SK-N-SH (cell line): ENCODE measurements around the gene HSD3B7. TPM values are rescaled to one million over a fixed set of nuclear protein-coding genes. Genes with fewer than 3 reads are reported as not detected.

Source experiments
- CTCF ChIA-PET: fragments of 300-600, 350-600 bp; formaldehyde crosslinking; extraction: SDS; loops from one replicate; lab custom pipeline; 2021; lab: Yijun Ruan, JAX
- POLR2A ChIA-PET: fragments of 350-600 bp; sonication (Branson Sonifier 250); formaldehyde crosslinking; extraction: SDS; loops from one replicate; lab custom pipeline; 2020; ENCODE audit warnings: antibody characterized with exemption, inconsistent platforms; lab: Yijun Ruan, JAX
- DNase-seq: peaks from one replicate; pipeline ENCODE4 v3.0.0; 2012
- H2AFZ ChIP-seq: fragments of 200-600 bp; sonication (generic); 2 replicates; pipeline ENCODE4 v1.8.1; 2016; ENCODE audit warnings: antibody characterized with exemption, mild to moderate bottlenecking, low read depth
- H3F3A ChIP-seq: fragments of 200-600 bp; sonication (generic); replicated peaks from 2 replicates; pipeline ENCODE3; 2016; ENCODE audit warnings: antibody characterized with exemption, mild to moderate bottlenecking; ENCODE audit not compliant: insufficient read depth
- H3K27ac ChIP-seq, 2 experiments: fragments of 200-500 bp in 1 of 2; fragments of 200-600 bp in 1 of 2; sonication (Bioruptor generic) in 1 of 2; sonication (generic), shearing (Covaris generic) in 1 of 2; 2 replicates each; pipeline versions ENCODE4 v1.5.1 to v1.6.1; 2014 to 2016; ENCODE audit warnings: low read depth in 2 of 2, inconsistent platforms in 1 of 2, low read length in 1 of 2, mild to moderate bottlenecking in 1 of 2, mixed read lengths in 1 of 2
- H3K27me3 ChIP-seq: fragments of 200-600 bp; sonication (generic), shearing (Covaris generic); 2 replicates; pipeline ENCODE4 v1.6.1; 2016; ENCODE audit warnings: mixed run types; ENCODE audit not compliant: insufficient read depth
- H3K36me3 ChIP-seq, 2 experiments: fragments of 200-500 bp in 1 of 2; fragments of 200-600 bp in 1 of 2; sonication (Bioruptor generic) in 1 of 2; sonication (generic) in 1 of 2; replicated peaks in 1 of 2; 2 replicates each; pipeline versions ENCODE3 to v1.5.1; 2014 to 2016; ENCODE audit warnings: low read length in 1 of 2, mild to moderate bottlenecking in 1 of 2; ENCODE audit not compliant: insufficient read depth in 2 of 2, control insufficient read depth in 1 of 2
- H3K4me1 ChIP-seq, 2 experiments: fragments of 200-500 bp in 1 of 2; fragments of 200-600 bp in 1 of 2; sonication (Bioruptor generic) in 1 of 2; sonication (generic), shearing (Covaris generic) in 1 of 2; 2 replicates each; pipeline versions ENCODE4 v1.5.1 to v1.6.1; 2014 to 2016; ENCODE audit warnings: low read depth in 1 of 2, low read length in 1 of 2, mixed run types in 1 of 2; ENCODE audit not compliant: insufficient read depth in 2 of 2, control insufficient read depth in 1 of 2
- H3K4me2 ChIP-seq: fragments of 200-600 bp; sonication (generic), shearing (Covaris generic); 2 replicates; pipeline ENCODE4 v1.6.1; 2017; ENCODE audit warnings: mixed run types
- H3K4me3 ChIP-seq, 2 experiments: fragments of 200-500 bp in 1 of 2; fragments of 200-600 bp in 1 of 2; sonication (Bioruptor generic) in 1 of 2; sonication (generic), shearing (Covaris generic) in 1 of 2; 2 replicates each; pipeline versions ENCODE4 v1.5.1 to v1.8.1; 2014 to 2016; ENCODE audit warnings: low read depth in 2 of 2, inconsistent platforms in 1 of 2, low read length in 1 of 2, mild to moderate bottlenecking in 1 of 2, mixed read lengths in 1 of 2, moderate library complexity in 1 of 2
- H3K79me2 ChIP-seq: fragments of 200-600 bp; sonication (generic); 2 replicates; pipeline ENCODE4 v1.8.1; 2017; ENCODE audit warnings: mild to moderate bottlenecking; ENCODE audit not compliant: insufficient read depth
- H3K9ac ChIP-seq: fragments of 200-600 bp; sonication (generic); 2 replicates; pipeline ENCODE4 v1.6.1; 2017; ENCODE audit warnings: mixed run types
- H3K9me2 ChIP-seq: fragments of 200-600 bp; sonication (generic); 2 replicates; pipeline ENCODE4 v1.6.1; 2017; ENCODE audit warnings: mixed run types
- H3K9me3 ChIP-seq: fragments of 200-600 bp; sonication (generic); 2 replicates; pipeline ENCODE4 v1.6.1; 2017; ENCODE audit warnings: mixed run types, mild to moderate bottlenecking, moderate library complexity
- H4K20me1 ChIP-seq: fragments of 200-600 bp; sonication (generic); 2 replicates; pipeline ENCODE4 v1.6.1; 2017; ENCODE audit warnings: mild to moderate bottlenecking, mixed run types; ENCODE audit not compliant: insufficient read depth
- CHD2 ChIP-seq: fragments of 150-350 bp; IDR thresholded peaks from 2 replicates; pipeline ENCODE4 v1.6.1; 2018; ENCODE audit warnings: low read length; ENCODE audit not compliant: partially characterized antibody
- EP300 ChIP-seq, 2 experiments: IDR thresholded peaks; 2 replicates each; pipeline versions ENCODE4 v1.4.0 to v1.6.1; 2012; ENCODE audit warnings: borderline replicate concordance in 1 of 2, low read depth in 1 of 2, low read length in 1 of 2
- EZH2phosphoT487 ChIP-seq: fragments of 200-600 bp; sonication (generic); IDR thresholded peaks from 2 replicates; pipeline ENCODE4 v1.6.1; 2017; ENCODE audit warnings: low read depth, mixed run types, mild to moderate bottlenecking, antibody characterized with exemption, moderate library complexity, borderline replicate concordance
- FOSL2 ChIP-seq: IDR thresholded peaks from 2 replicates; pipeline ENCODE4 v1.4.0; 2012; ENCODE audit warnings: low read depth, mild to moderate bottlenecking, moderate library complexity, borderline replicate concordance
- FOXJ3 ChIP-seq: sonication (generic); formaldehyde crosslinking; IDR thresholded peaks from 2 replicates; pipeline ENCODE4 v1.5.1; 2020; ENCODE audit warnings: mild to moderate bottlenecking, missing genetic modification reagents
- GABPA ChIP-seq: IDR thresholded peaks from 2 replicates; pipeline ENCODE4 v1.4.0; 2012; ENCODE audit warnings: low read depth, mild to moderate bottlenecking
- GATA2 ChIP-seq: sonication (generic); formaldehyde crosslinking; IDR thresholded peaks from 2 replicates; pipeline ENCODE4 v1.5.0; 2020; ENCODE audit warnings: mild to moderate bottlenecking, missing genetic modification reagents
- JUND ChIP-seq: IDR thresholded peaks from 2 replicates; pipeline ENCODE4 v1.4.0; 2012
- RCOR1 ChIP-seq: fragments of 150-350 bp; IDR thresholded peaks from 2 replicates; pipeline ENCODE4 v1.6.1; 2017; ENCODE audit warnings: antibody characterized with exemption, low read length
- RFX5 ChIP-seq: IDR thresholded peaks from 2 replicates; pipeline ENCODE4 v1.6.1; 2012; ENCODE audit warnings: mild to moderate bottlenecking, improper control_type of control experiment, low read length
- RXRA ChIP-seq: IDR thresholded peaks from 2 replicates; pipeline ENCODE4 v1.4.0; 2012; ENCODE audit warnings: low read depth, mild to moderate bottlenecking, borderline replicate concordance
- TCF12 ChIP-seq: IDR thresholded peaks from 2 replicates; pipeline ENCODE4 v1.4.0; 2012
- WGBS: methylation state at CpG from one replicate; pipeline ENCODE4 v1.1.6; 2017; ENCODE audit warnings: low lambda C conversion rate; 5-methylcytosine and 5-hydroxymethylcytosine counted together
- polyA plus RNA-seq, 3 experiments: library from polyadenylated mRNA; depleted of rRNA; stranded (reverse); fragments of >200 nt; gene quantifications; 2 replicates each; pipeline ENCODE4 v1.2.3, GENCODE V29; 2012
- TF ChIP-seq, protein P1 (sequence below): fragments of 200-600 bp; sonication (generic); IDR thresholded peaks from 2 replicates; pipeline ENCODE4 v1.6.1; 2017; ENCODE audit warnings: antibody characterized with exemption, mild to moderate bottlenecking, moderate library complexity
- TF ChIP-seq, protein P2 (sequence below): fragments of 150-350 bp; IDR thresholded peaks from 2 replicates; pipeline ENCODE4 v1.6.1; 2017; ENCODE audit warnings: antibody characterized with exemption, low read length, low read depth, borderline replicate concordance
- TF ChIP-seq, protein P3 (sequence below): fragments of 150-350 bp; IDR thresholded peaks from 2 replicates; pipeline ENCODE4 v1.6.1; 2016; ENCODE audit warnings: mild to moderate bottlenecking, low read depth, low read length

Gene HSD3B7
- polyA plus RNA-seq, 1 of the 3 experiments (the other 2 are of a cell fraction) = 12.2 TPM

DNA sequence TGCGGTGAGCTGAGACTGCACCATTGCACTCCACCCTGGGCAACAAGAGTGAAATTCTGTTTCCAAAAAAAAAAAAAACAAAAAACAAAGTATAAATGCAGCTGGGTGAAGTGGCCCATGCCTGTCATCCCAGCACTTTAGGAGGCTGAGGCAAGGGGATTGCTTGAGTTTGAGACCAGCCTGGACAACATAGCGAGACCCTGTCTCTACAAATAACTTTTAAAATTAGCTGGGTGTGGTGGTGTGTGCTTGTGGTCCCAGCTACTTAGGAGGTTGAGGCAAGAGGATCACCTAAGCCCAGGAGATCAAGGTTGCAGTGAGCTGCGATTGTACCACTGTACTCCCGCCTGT is 38.2 kb downstream of the HSD3B7 start:
- Histone ChIP-seq H3K4me1 (no peaks in the 10 kb centered on the region), H3K9ac (no peak overlapping the region), H3K79me2 (no peaks in the 10 kb centered on the region), H2AFZ (no peak overlapping the region), H4K20me1 (no peaks in the 10 kb centered on the region), H3K27me3 (no peaks in the 10 kb centered on the region), H3K27ac (no peak overlapping the region), H3K4me3 (no peak overlapping the region), H3K36me3 (no peaks in the 10 kb centered on the region), H3F3A (no peaks in the 10 kb centered on the region), H3K9me3 (no peaks in the 10 kb centered on the region), H3K9me2 (no peaks in the 10 kb centered on the region), H3K4me2 (no peak overlapping the region)
- 91% methylated on average over 4 of the region's 4 CpGs for WGBS
- ChIA-PET POLR2A (no interaction called here), CTCF (interaction anchor here (1.0 to 2.0 kb wide), 2 partner anchors 12 to 38 kb away, joined by 3 to 6 read pairs; partner anchors contain the start of gene HSD3B7)
- no peak for DNase-seq
- no peak for TF ChIP-seq GATA2 (CRISPR knock-in tag)
- no peak for TF ChIP-seq FOXJ3 (CRISPR knock-in tag)
- TF ChIP-seq RCOR1 = no peak
- TF ChIP-seq JUND = no peak
- no peak for TF ChIP-seq CHD2
- TF ChIP-seq EZH2phosphoT487 = no peak
- TF ChIP-seq EP300 (IDR thresholded peaks at IDR 0.05; ENCODE audit: borderline replicate concordance in 1 of 2, low read depth in 1 of 2, low read length in 1 of 2) = no peak
- no peak for TF ChIP-seq RXRA
- TF ChIP-seq, protein P1, sequence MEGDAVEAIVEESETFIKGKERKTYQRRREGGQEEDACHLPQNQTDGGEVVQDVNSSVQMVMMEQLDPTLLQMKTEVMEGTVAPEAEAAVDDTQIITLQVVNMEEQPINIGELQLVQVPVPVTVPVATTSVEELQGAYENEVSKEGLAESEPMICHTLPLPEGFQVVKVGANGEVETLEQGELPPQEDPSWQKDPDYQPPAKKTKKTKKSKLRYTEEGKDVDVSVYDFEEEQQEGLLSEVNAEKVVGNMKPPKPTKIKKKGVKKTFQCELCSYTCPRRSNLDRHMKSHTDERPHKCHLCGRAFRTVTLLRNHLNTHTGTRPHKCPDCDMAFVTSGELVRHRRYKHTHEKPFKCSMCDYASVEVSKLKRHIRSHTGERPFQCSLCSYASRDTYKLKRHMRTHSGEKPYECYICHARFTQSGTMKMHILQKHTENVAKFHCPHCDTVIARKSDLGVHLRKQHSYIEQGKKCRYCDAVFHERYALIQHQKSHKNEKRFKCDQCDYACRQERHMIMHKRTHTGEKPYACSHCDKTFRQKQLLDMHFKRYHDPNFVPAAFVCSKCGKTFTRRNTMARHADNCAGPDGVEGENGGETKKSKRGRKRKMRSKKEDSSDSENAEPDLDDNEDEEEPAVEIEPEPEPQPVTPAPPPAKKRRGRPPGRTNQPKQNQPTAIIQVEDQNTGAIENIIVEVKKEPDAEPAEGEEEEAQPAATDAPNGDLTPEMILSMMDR = no peak
- TF ChIP-seq, protein P2, sequence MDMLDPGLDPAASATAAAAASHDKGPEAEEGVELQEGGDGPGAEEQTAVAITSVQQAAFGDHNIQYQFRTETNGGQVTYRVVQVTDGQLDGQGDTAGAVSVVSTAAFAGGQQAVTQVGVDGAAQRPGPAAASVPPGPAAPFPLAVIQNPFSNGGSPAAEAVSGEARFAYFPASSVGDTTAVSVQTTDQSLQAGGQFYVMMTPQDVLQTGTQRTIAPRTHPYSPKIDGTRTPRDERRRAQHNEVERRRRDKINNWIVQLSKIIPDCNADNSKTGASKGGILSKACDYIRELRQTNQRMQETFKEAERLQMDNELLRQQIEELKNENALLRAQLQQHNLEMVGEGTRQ = no peak
- no peak for TF ChIP-seq FOSL2
- TF ChIP-seq GABPA = no peak
- TF ChIP-seq RFX5 = no peak
- no peak for TF ChIP-seq TCF12
- TF ChIP-seq, protein P3, sequence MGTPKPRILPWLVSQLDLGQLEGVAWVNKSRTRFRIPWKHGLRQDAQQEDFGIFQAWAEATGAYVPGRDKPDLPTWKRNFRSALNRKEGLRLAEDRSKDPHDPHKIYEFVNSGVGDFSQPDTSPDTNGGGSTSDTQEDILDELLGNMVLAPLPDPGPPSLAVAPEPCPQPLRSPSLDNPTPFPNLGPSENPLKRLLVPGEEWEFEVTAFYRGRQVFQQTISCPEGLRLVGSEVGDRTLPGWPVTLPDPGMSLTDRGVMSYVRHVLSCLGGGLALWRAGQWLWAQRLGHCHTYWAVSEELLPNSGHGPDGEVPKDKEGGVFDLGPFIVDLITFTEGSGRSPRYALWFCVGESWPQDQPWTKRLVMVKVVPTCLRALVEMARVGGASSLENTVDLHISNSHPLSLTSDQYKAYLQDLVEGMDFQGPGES = no peak
